HEK293 (cell line): ENCODE results near the gene BEST2.
A peak's percentile ranks its signal among the peaks of the same experiment; 100 is the strongest.

ENCODE experiments used
- CTCF ChIA-PET: fragments of 350-600 bp; formaldehyde crosslinking; extraction: SDS; loops from one replicate; lab custom pipeline; 2021; ENCODE audit warnings: antibody characterized with exemption; lab: Yijun Ruan, JAX
- POLR2A ChIA-PET: fragments of 300-600 bp; formaldehyde crosslinking; extraction: SDS; loops from one replicate; lab custom pipeline; 2020; ENCODE audit warnings: antibody characterized with exemption, inconsistent platforms; lab: Yijun Ruan, JAX
- H3K27ac ChIP-seq: fragments of 200-500 bp; sonication (Bioruptor generic); 2 replicates; pipeline ENCODE4 v1.5.1; 2014; ENCODE audit warnings: low read depth, low read length, control low read depth, inconsistent platforms; ENCODE audit errors: extremely low read depth
- H3K36me3 ChIP-seq, 2 experiments: fragments of 200-500 bp in 1 of 2; sonication (Bioruptor generic) in 1 of 2; 1 replicate in 1 of 2; 2 replicates in 1 of 2; pipeline ENCODE4 v1.5.1; 2014 to 2017; ENCODE audit warnings: inconsistent platforms in 2 of 2, low read length in 2 of 2; ENCODE audit not compliant: control insufficient read depth in 2 of 2, insufficient read depth in 1 of 2
- H3K4me1 ChIP-seq: fragments of 200-500 bp; sonication (Bioruptor generic); 2 replicates; pipeline ENCODE4 v1.5.1; 2014; ENCODE audit warnings: mild to moderate bottlenecking, low read length, inconsistent platforms; ENCODE audit not compliant: control insufficient read depth, insufficient read depth
- H3K4me3 ChIP-seq: 2 replicates; pipeline ENCODE4 v1.5.1; 2011; ENCODE audit warnings: low read depth, mild to moderate bottlenecking, control low read depth, low read length, moderate library complexity
- H3K9me3 ChIP-seq: fragments of 200-500 bp; sonication (Bioruptor generic); 2 replicates; pipeline ENCODE4 v1.5.1; 2014; ENCODE audit warnings: low read depth, low read length, inconsistent platforms; ENCODE audit not compliant: control insufficient read depth, insufficient read depth
- FEZF1 ChIP-seq: fragments of 450-650 bp; formaldehyde crosslinking; IDR thresholded peaks from 2 replicates; pipeline ENCODE4 v1.5.1; 2016; ENCODE audit warnings: missing biosample characterization, missing genetic modification characterization
- HOXC10 ChIP-seq: sonication (generic); formaldehyde crosslinking; IDR thresholded peaks from 2 replicates; pipeline ENCODE4 v1.8.1; 2023; ENCODE audit warnings: mild to moderate bottlenecking, missing genetic modification reagents
- KLF16 ChIP-seq: fragments of 450-650 bp; formaldehyde crosslinking; IDR thresholded peaks from 2 replicates; pipeline ENCODE4 v1.5.1; 2017; ENCODE audit warnings: missing biosample characterization, missing genetic modification characterization
- MZF1 ChIP-seq: fragments of 450-650 bp; formaldehyde crosslinking; IDR thresholded peaks from 2 replicates; pipeline ENCODE4 v1.5.1; 2017; ENCODE audit warnings: missing biosample characterization, missing genetic modification characterization, borderline replicate concordance
- OSR2 ChIP-seq: fragments of 450-650 bp; formaldehyde crosslinking; IDR thresholded peaks from 2 replicates; pipeline ENCODE4 v1.5.1; 2016; ENCODE audit warnings: missing biosample characterization, missing genetic modification characterization
- SALL2 ChIP-seq: fragments of 450-650 bp; formaldehyde crosslinking; IDR thresholded peaks from 2 replicates; pipeline ENCODE4 v1.5.0; 2017; ENCODE audit warnings: missing biosample characterization, mild to moderate bottlenecking, missing genetic modification characterization, borderline replicate concordance
- SCRT2 ChIP-seq: fragments of 450-650 bp; formaldehyde crosslinking; IDR thresholded peaks from 2 replicates; pipeline ENCODE4 v1.5.1; 2016; ENCODE audit warnings: missing biosample characterization, missing genetic modification characterization
- SP7 ChIP-seq: fragments of 450-650 bp; formaldehyde crosslinking; IDR thresholded peaks from 2 replicates; pipeline ENCODE4 v1.5.1; 2016; ENCODE audit warnings: missing biosample characterization, missing genetic modification characterization
- ZBTB20 ChIP-seq: fragments of 450-650 bp; formaldehyde crosslinking; IDR thresholded peaks from 2 replicates; pipeline ENCODE4 v1.5.1; 2016; ENCODE audit warnings: missing biosample characterization, missing genetic modification characterization
- ZBTB8A ChIP-seq: fragments of 450-650 bp; formaldehyde crosslinking; IDR thresholded peaks from 2 replicates; pipeline ENCODE4 v1.5.1; 2016; ENCODE audit warnings: missing biosample characterization, missing genetic modification characterization
- ZNF132 ChIP-seq: fragments of 450-650 bp; formaldehyde crosslinking; IDR thresholded peaks from 2 replicates; pipeline ENCODE4 v1.5.1; 2017; ENCODE audit warnings: missing biosample characterization, missing genetic modification characterization, borderline replicate concordance
- ZNF138 ChIP-seq: fragments of 450-650 bp; formaldehyde crosslinking; IDR thresholded peaks from 2 replicates; pipeline ENCODE4 v1.5.1; 2016; ENCODE audit warnings: missing biosample characterization, missing genetic modification characterization, borderline replicate concordance
- ZNF140 ChIP-seq: fragments of 450-650 bp; formaldehyde crosslinking; IDR thresholded peaks from 2 replicates; pipeline ENCODE4 v1.5.1; 2016; ENCODE audit warnings: missing biosample characterization, missing genetic modification characterization
- ZNF221 ChIP-seq: fragments of 450-650 bp; formaldehyde crosslinking; IDR thresholded peaks from 2 replicates; pipeline ENCODE4 v1.5.1; 2017; ENCODE audit warnings: missing biosample characterization, missing genetic modification characterization, borderline replicate concordance
- ZNF23 ChIP-seq: fragments of 450-650 bp; formaldehyde crosslinking; IDR thresholded peaks from 2 replicates; pipeline ENCODE4 v1.5.1; 2016; ENCODE audit warnings: missing biosample characterization, missing genetic modification characterization, borderline replicate concordance
- ZNF366 ChIP-seq: fragments of 450-650 bp; formaldehyde crosslinking; conservative IDR thresholded peaks from 2 replicates; pipeline ENCODE4 v1.5.1; 2016; ENCODE audit warnings: missing biosample characterization, missing genetic modification characterization
- ZNF423 ChIP-seq: fragments of 450-650 bp; formaldehyde crosslinking; IDR thresholded peaks from 2 replicates; pipeline ENCODE4 v1.5.1; 2016; ENCODE audit warnings: missing biosample characterization, missing genetic modification characterization
- ZNF48 ChIP-seq: fragments of 450-650 bp; formaldehyde crosslinking; IDR thresholded peaks from 2 replicates; pipeline ENCODE4 v1.5.1; 2016; ENCODE audit warnings: missing biosample characterization, missing genetic modification characterization
- ZNF596 ChIP-seq: fragments of 450-650 bp; IDR thresholded peaks from 2 replicates; pipeline ENCODE4 v1.5.0; 2018; ENCODE audit warnings: missing biosample characterization, mild to moderate bottlenecking, missing genetic modification characterization, moderate library complexity
- ZNF626 ChIP-seq: fragments of 450-650 bp; sonication (Bioruptor Pico); formaldehyde crosslinking; IDR thresholded peaks from 2 replicates; pipeline ENCODE4 v1.5.1; 2018; ENCODE audit warnings: missing biosample characterization, missing genetic modification characterization, inconsistent platforms
- ZNF629 ChIP-seq: fragments of 450-650 bp; formaldehyde crosslinking; IDR thresholded peaks from 2 replicates; pipeline ENCODE4 v1.5.1; 2017; ENCODE audit warnings: missing biosample characterization, missing genetic modification characterization
- ZNF660 ChIP-seq: fragments of 450-650 bp; IDR thresholded peaks from 2 replicates; pipeline ENCODE4 v1.5.1; 2018; ENCODE audit warnings: missing biosample characterization, mild to moderate bottlenecking, missing genetic modification characterization
- ZNF707 ChIP-seq: fragments of 450-650 bp; formaldehyde crosslinking; IDR thresholded peaks from 2 replicates; pipeline ENCODE4 v1.5.1; 2016; ENCODE audit warnings: missing biosample characterization, missing genetic modification characterization
- TF ChIP-seq, protein P1 (sequence below): fragments of 450-650 bp; formaldehyde crosslinking; IDR thresholded peaks from 2 replicates; pipeline ENCODE4 v1.5.1; 2016; ENCODE audit warnings: missing biosample characterization, missing genetic modification characterization
- TF ChIP-seq, protein P2 (sequence below): fragments of 450-650 bp; formaldehyde crosslinking; IDR thresholded peaks from 2 replicates; pipeline ENCODE4 v1.5.0; 2017; ENCODE audit warnings: missing biosample characterization, missing genetic modification characterization, borderline replicate concordance
- TF ChIP-seq, protein P3 (sequence below): fragments of 450-650 bp; formaldehyde crosslinking; conservative IDR thresholded peaks from 2 replicates; pipeline ENCODE4 v1.5.1; 2016; ENCODE audit warnings: low read depth, missing biosample characterization, missing genetic modification characterization

The BEST2 gene

DNA sequence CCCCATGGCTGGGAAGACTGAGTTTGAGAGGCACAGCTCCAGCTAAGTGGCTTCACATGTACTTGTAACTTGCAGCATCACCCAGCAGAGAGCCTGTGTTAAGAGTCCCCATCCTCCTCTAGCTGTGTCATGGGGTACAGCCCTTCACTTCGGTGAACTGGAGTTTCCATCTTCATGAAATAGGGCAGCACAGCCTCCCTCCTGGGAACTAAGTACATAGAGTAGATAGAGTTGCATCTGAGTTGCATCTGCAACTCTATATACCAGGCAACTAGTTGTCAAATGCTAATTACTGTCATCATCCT is 48.8 kb downstream of the BEST2 start:
- ChIA-PET POLR2A (interaction anchor here (0.6 to 2.8 kb wide), 3 partner anchors 9 to 31 kb away, joined by 3 to 18 read pairs (median 10); partner anchors contain the start of gene JUNB), CTCF (interaction anchor here (0.7 to 16.5 kb wide), 5 partner anchors 23 to 84 kb away, joined by 3 to 386 read pairs (median 7); partner anchors contain the start of gene HOOK2)
- Histone ChIP-seq H3K36me3 (peaks cover 14 to 29% of the 10 kb centered on the region in 2 experiments; a peak in 2 of 3 replicates), H3K27ac (no peak overlapping the region; the same call in 1 of the 2 replicates), H3K4me3 (peak overlapping the region; percentile 86), H3K4me1 (no peaks in the 10 kb centered on the region), H3K9me3 (no peaks in the 10 kb centered on the region)
- TF ChIP-seq SP7 (tag by site-specific recombination), result 0 out of 2 replicates have a peak, but pooled peaks have one; percentile 26
- no peak for TF ChIP-seq MZF1 (tag by site-specific recombination)
- peak; percentile 22; the same call in 1 of the 2 replicates for TF ChIP-seq SCRT2 (tag by site-specific recombination)
- TF ChIP-seq FEZF1 (tag by site-specific recombination), result no peak

DNA sequence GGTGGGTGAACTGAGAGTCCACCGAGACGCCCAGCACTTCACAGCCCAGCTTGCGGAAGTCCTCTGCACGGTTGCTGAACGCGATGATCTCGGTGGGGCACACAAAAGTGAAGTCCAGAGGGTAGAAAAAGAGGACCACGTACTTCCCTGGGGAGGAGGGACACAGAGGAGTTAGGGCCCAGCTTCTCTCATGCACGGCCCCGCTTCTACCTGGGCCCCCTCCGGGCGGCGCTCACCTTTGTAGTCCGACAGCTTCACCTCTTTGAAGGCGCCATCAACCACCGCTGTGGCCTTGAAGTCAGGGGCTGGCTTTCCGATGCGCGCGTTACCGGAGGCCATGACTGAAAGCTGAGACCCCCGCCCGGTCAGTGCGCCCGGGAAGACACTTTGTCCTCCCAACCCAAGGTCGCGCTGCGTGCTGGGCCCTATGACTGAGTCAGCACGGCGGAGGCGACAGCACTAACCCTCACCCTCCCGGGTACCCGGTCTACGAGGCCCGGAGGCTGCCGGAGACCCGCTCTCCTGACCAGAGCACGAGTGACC is 49.4 kb downstream of the BEST2 start:
- Histone ChIP-seq H3K4me1 (no peaks in the 10 kb centered on the region), H3K36me3 (peaks cover 14 to 29% of the 10 kb centered on the region in 2 experiments; a peak in 2 of 3 replicates), H3K27ac (peak overlapping the region; percentile 76; the same call in 1 of the 2 replicates), H3K4me3 (peak overlapping the region; percentile 86), H3K9me3 (no peaks in the 10 kb centered on the region)
- ChIA-PET CTCF (interaction anchor here (0.6 to 16.5 kb wide), 5 partner anchors 24 to 1985 kb away, joined by 3 to 386 read pairs (median 7); partner anchors contain the start of gene HOOK2), POLR2A (interaction anchor here (0.6 to 2.8 kb wide), 3 partner anchors 9 to 32 kb away, joined by 3 to 18 read pairs (median 5); partner anchors contain the start of gene JUNB)
- TF ChIP-seq ZNF626 (tag by site-specific recombination) (no peak), KLF16 (tag by site-specific recombination) (0 out of 2 replicates have a peak, but pooled peaks have one; percentile 7), OSR2 (tag by site-specific recombination) (no peak), ZNF140 (no peak), ZNF132 (tag by site-specific recombination) (no peak), ZNF707 (no peak), ZNF660 (tag by site-specific recombination) (no peak), ZBTB20 (tag by site-specific recombination) (peak; percentile 71; the same call in 1 of the 2 replicates), ZNF138 (no peak), ZNF221 (tag by site-specific recombination) (no peak), HOXC10 (CRISPR knock-in tag) (0 out of 2 replicates have a peak, but pooled peaks have one; percentile 46), ZNF423 (no peak), ZNF23 (no peak), ZNF366 (tag by site-specific recombination) (no peak), ZNF596 (tag by site-specific recombination) (no peak), ZBTB8A (tag by site-specific recombination) (no peak), SALL2 (no peak), ZNF48 (tag by site-specific recombination) (no peak), ZNF629 (tag by site-specific recombination) (no peak)
- TF ChIP-seq, protein P1, sequence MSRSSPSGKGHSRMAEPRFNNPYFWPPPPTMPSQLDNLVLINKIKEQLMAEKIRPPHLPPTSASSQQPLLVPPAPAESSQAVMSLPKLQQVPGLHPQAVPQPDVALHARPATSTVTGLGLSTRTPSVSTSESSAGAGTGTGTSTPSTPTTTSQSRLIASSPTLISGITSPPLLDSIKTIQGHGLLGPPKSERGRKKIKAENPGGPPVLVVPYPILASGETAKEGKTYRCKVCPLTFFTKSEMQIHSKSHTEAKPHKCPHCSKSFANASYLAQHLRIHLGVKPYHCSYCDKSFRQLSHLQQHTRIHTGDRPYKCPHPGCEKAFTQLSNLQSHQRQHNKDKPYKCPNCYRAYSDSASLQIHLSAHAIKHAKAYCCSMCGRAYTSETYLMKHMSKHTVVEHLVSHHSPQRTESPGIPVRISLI, result no peak
- TF ChIP-seq, protein P2, sequence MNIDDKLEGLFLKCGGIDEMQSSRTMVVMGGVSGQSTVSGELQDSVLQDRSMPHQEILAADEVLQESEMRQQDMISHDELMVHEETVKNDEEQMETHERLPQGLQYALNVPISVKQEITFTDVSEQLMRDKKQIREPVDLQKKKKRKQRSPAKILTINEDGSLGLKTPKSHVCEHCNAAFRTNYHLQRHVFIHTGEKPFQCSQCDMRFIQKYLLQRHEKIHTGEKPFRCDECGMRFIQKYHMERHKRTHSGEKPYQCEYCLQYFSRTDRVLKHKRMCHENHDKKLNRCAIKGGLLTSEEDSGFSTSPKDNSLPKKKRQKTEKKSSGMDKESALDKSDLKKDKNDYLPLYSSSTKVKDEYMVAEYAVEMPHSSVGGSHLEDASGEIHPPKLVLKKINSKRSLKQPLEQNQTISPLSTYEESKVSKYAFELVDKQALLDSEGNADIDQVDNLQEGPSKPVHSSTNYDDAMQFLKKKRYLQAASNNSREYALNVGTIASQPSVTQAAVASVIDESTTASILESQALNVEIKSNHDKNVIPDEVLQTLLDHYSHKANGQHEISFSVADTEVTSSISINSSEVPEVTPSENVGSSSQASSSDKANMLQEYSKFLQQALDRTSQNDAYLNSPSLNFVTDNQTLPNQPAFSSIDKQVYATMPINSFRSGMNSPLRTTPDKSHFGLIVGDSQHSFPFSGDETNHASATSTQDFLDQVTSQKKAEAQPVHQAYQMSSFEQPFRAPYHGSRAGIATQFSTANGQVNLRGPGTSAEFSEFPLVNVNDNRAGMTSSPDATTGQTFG (tag by site-specific recombination), result no peak
- TF ChIP-seq, protein P3, sequence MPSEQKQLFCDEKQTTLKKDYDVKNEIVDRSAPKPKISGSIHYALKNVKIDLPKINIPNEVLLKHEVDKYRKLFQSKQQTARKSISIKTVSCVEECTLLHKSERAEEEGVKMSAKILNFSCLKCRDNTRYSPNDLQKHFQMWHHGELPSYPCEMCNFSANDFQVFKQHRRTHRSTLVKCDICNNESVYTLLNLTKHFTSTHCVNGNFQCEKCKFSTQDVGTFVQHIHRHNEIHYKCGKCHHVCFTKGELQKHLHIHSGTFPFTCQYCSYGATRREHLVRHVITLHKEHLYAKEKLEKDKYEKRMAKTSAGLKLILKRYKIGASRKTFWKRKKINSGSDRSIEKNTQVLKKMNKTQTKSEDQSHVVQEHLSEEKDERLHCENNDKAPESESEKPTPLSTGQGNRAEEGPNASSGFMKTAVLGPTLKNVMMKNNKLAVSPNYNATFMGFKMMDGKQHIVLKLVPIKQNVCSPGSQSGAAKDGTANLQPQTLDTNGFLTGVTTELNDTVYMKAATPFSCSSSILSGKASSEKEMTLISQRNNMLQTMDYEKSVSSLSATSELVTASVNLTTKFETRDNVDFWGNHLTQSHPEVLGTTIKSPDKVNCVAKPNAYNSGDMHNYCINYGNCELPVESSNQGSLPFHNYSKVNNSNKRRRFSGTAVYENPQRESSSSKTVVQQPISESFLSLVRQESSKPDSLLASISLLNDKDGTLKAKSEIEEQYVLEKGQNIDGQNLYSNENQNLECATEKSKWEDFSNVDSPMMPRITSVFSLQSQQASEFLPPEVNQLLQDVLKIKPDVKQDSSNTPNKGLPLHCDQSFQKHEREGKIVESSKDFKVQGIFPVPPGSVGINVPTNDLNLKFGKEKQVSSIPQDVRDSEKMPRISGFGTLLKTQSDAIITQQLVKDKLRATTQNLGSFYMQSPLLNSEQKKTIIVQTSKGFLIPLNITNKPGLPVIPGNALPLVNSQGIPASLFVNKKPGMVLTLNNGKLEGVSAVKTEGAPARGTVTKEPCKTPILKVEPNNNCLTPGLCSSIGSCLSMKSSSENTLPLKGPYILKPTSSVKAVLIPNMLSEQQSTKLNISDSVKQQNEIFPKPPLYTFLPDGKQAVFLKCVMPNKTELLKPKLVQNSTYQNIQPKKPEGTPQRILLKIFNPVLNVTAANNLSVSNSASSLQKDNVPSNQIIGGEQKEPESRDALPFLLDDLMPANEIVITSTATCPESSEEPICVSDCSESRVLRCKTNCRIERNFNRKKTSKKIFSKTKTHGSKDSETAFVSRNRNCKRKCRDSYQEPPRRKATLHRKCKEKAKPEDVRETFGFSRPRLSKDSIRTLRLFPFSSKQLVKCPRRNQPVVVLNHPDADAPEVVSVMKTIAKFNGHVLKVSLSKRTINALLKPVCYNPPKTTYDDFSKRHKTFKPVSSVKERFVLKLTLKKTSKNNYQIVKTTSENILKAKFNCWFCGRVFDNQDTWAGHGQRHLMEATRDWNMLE, result no peak
